Activated naive CD4-positive, alpha-beta T cell treated with anti-CD3 and anti-CD28 coated beads, Interleukin-2, amount 50 U/mL, for 72 hours (primary cell): Measurements from ENCODE around the gene RAB11FIP4. TPM values are rescaled to one million over a fixed set of nuclear protein-coding genes. Genes with fewer than 3 reads are reported as not detected.

Experiments
- ATAC-seq, 2 donors: fragments of 150-1000 bp; cut with Tn5 transposase; 2 replicates each; pipeline ENCODE4 v1.10.0; 2021; ENCODE audit warnings: mild to moderate bottlenecking in 2 of 2, moderate library complexity in 2 of 2
- DNase-seq, 2 donors: peaks; one replicate each; pipeline ENCODE4 v3.0.0; 2021 to 2022; ENCODE audit warnings: low spot score in 2 of 2
- H3K27ac Mint-ChIP-seq, 2 donors: one replicate each; pipeline ENCODE4 v1.8.0; 2022; ENCODE audit warnings: mild to moderate bottlenecking in 2 of 2, mixed read lengths in 2 of 2
- H3K36me3 Mint-ChIP-seq, 2 donors: one replicate each; pipeline ENCODE4 v1.8.0; 2022; ENCODE audit warnings: mixed read lengths in 2 of 2
- H3K9me3 Mint-ChIP-seq, 2 donors: one replicate each; pipeline ENCODE4 v1.8.0; 2022; ENCODE audit warnings: mixed read lengths in 2 of 2
- total RNA-seq, 2 donors: library from RNA; stranded (reverse); gene quantifications; one replicate each; pipeline ENCODE4 v1.2.3, GENCODE V29; 2022

RAB11FIP4 gene
- total RNA-seq, 2 donors from 2014 or later = 22.5 to 39.0 TPM

DNA sequence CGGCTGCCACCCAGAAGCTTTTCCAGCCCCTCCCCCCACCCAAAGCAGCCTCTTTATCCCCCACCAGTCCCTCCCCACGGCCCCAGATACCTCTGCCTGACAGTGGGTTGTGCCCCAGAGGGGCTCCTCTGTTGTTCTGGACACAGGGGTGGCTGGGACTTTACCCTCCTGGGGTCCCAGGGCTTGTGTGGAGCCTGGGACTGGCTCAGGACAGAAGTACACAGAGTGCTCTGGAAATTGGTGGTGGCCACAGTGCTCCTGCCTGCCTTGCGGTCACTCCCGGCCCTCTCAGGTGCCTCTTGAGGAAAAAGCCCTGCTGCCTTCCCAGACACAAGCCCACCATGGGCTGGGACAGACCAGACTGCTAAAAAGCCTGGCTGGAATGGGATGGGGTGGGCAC, 68.2 kb downstream of the RAB11FIP4 start:
- no peak for ATAC-seq
- Mint-ChIP-seq H3K9me3 (no peaks in the 10 kb centered on the region), H3K36me3 (no peaks in the 10 kb centered on the region), H3K27ac (no peak overlapping the region)
- no peak for DNase-seq

DNA sequence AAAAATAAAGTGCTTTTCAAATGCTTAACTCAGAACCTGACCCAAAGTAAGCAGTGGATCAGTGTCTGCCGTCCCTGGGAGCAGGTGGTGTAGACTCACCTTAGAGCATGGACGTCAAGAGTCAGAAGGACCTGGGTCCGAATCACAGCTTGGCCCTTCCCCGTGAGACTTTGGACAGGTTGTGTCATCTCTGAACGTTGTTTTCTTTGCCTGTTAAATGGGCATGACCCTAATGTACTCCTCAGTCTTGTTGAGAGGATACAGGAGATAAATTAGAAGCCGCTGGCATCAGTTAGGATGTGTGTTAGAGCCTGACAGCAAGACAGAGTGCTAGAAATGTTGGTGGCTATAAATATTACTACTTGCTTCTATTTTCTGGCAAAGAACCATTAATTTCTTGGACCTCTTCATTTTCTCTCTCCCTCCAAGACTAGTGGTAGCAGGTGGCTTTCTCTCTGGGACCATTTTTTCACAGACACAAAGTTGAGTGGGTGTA, 68.8 kb downstream of the RAB11FIP4 start:
- DNase-seq (no peak), ATAC-seq (no peak)
- H3K9me3 Mint-ChIP-seq = no peaks in the 10 kb centered on the region
- no peak overlapping the region for H3K27ac Mint-ChIP-seq
- no peaks in the 10 kb centered on the region for H3K36me3 Mint-ChIP-seq

DNA sequence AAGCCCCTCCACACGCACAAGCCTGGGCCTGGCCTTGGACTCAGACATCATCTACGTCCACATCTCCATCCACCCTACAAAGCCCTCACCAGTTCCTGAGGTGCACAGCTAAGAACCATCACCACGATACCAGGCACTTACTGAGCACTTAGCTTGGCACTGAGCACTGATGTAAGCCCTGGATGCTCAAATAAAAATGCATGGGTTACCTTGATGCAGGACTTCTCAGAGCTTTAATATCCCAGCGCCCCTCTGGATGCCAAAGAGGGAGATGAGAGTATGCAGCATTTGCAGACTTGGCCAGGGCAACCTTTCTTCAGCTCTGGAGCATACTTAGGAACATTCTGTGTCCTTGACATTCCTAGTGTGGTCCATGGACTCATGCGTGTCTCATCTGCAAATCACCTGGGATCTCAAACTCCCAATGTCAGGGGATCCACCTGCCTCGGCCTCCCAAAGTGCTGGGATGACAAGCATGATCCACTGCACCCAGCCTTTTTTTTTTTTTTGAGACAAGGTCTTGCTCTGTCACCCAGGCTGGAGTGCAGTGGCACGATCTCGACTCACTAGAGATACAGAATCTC, 69.8 kb downstream of the RAB11FIP4 start:
- DNase-seq = no peak
- Mint-ChIP-seq H3K36me3 (no peaks in the 10 kb centered on the region), H3K9me3 (no peaks in the 10 kb centered on the region), H3K27ac (no peak overlapping the region)
- ATAC-seq = no peak

DNA sequence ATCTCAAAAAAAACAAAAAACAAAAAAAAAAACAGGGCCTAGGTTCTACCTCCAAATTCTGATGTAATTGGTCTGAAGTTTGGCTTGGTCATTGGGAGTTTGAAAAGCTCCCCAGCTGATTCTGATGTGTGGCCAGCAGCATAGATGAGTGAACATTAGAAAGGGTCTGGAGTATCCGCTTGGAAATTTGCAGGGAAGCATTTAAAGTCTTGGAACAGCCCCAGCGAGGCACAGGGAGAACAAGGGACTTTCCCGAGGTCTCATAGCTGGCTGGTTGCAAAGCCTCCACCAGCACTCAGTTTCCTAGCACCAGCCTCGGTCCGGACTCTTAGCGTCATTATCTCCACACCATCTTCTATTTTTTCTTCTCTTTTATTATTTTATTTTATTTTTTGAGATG, 70.8 kb downstream of the RAB11FIP4 start:
- no peak overlapping the region for H3K27ac Mint-ChIP-seq
- DNase-seq (no peak), ATAC-seq (no peak)
- no peaks in the 10 kb centered on the region for H3K9me3 Mint-ChIP-seq
- H3K36me3 Mint-ChIP-seq = no peaks in the 10 kb centered on the region

DNA sequence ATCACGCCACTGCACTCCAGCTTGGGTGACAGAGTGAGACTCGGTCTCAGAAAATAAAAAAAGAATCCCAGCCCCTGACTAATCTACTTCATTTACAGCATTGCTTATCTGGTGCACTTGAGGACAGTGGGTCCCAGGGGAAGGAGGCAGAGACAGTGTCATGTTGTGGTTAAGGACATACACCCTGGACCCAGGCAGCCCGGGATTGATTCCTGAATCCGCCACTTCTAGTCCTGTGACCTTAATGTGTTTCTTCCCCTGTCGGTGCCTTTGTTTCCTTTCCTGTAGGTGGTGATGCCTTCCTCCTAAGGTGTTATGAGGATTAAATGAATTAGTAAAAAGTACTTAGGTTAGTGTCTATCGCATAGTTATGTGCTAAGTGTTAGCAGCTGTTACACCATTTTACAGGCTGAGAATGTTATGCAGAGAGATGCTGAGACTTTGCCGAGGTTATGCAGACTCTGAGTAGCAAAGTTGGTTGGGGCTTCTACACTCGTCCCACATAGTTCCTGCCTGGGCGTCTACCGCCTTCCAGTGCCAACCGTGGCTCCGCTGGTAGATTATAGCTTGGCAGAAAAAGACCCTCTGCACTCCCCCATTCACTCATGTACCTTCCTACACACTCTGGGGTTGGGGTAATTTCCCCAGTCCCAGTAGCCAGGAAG, 74.8 kb downstream of the RAB11FIP4 start:
- Mint-ChIP-seq H3K27ac (no peak overlapping the region), H3K9me3 (no peaks in the 10 kb centered on the region), H3K36me3 (no peaks in the 10 kb centered on the region)
- DNase-seq = no peak
- no peak for ATAC-seq

DNA sequence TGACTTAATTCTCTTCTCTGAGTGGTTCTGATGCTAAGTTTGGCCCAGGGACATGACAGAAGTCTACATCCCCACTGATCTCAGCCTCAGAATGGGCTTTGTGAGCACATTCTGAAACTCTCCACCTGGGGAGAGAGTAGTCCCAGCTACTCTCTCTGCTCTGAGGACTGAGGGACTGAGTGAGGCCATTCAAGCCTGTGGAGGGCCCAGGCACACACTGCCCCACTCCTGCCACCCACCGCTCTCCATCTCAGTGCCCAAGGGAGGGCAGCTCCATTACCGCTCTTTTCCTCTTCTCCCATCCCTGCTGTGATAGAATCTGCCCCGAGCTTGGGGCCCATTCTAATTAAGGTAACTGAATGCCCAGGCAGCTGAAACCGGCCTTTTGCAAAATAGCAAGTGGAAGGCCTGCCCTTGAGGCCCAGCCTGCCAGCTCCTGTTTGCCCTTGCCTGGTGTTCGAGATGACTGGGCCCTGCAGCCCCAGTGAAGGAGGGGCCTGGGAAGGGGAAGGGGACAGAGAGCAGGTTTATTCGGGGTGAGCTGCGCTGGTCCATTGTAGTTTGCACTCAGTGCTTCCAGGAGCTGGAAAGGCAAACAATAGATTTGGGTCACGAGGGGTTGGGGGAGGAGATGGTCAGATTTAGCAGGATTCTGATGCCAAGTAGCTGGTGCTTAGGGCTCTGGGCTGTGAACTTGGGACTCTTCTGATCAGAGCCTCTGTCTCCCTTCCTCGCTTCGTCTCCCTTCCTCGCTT, 76.2 kb downstream of the RAB11FIP4 start:
- ATAC-seq (no peak), DNase-seq (no peak)
- Mint-ChIP-seq H3K36me3 (no peaks in the 10 kb centered on the region), H3K9me3 (no peaks in the 10 kb centered on the region), H3K27ac (peak overlapping the region; percentile 53 to 81)

DNA sequence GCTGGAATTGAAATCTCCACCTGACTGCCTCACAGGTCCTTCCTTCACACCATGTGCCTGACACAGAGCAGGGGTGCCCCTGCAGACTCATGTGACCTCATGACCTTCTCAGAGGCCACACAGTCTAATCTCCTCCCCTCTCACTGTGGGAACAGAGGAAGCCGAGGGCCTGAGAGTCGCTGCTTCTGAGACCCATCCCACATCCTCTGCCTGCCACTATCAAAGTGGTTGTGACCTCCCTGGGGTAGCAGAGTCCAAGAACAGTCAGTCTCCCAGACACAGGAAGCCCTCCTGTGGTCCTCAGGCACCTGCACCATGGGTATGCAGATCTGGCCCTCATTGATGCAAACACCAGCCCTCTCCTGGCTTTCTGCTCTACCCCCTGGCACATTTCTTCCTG, 78.5 kb downstream of the RAB11FIP4 start:
- H3K27ac Mint-ChIP-seq = peak overlapping the region in 1 of 2 donors; percentile 9
- ATAC-seq = peak in 1 of 2 donors; percentile 18
- no peak for DNase-seq
- H3K36me3 Mint-ChIP-seq = no peaks in the 10 kb centered on the region
- no peaks in the 10 kb centered on the region for H3K9me3 Mint-ChIP-seq

DNA sequence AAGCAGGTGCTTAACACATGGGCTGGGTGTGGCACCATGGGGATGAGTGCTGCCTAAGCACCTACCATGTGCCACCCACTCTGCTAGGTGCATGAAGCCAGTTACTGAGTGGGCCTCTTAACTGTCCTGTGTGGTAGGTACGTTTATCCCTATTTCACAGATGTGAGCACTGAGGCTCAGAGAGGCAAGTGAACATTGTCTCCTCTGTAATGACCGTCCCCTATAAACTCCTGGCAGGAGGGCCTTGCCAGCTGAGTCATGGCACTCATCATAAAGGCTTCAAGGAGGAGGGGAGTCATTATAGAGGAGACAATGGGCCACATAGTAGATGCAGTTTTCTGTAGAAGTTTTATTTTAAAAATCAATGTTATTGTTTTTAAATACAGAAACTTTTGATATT, 79.1 kb downstream of the RAB11FIP4 start:
- Mint-ChIP-seq H3K27ac (no peak overlapping the region), H3K9me3 (no peaks in the 10 kb centered on the region), H3K36me3 (no peaks in the 10 kb centered on the region)
- ATAC-seq (no peak), DNase-seq (no peak)

DNA sequence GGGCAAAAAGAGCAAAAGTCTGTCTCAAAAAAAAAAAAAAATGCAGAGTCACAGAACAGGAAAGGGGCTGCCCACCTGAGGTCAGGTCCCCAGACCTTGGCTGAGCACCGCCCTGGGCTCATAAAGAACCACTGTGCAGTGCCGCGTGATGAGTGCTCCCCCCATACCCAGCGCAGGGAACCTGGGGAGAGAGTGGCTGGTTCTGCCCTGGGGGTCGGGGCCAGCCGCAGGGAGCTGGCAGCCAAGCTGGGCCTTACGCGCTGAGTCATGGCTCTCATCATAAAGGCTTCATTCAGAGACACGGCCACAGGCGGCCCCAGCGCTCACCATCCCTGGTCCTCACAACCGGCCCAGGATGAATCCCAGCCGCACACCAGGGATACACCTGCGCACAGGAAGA, 80.7 kb downstream of the RAB11FIP4 start:
- Mint-ChIP-seq H3K27ac (peak overlapping the region in 1 of 2 donors; percentile 65), H3K9me3 (no peaks in the 10 kb centered on the region), H3K36me3 (no peaks in the 10 kb centered on the region)
- DNase-seq = no peak
- no peak for ATAC-seq

DNA sequence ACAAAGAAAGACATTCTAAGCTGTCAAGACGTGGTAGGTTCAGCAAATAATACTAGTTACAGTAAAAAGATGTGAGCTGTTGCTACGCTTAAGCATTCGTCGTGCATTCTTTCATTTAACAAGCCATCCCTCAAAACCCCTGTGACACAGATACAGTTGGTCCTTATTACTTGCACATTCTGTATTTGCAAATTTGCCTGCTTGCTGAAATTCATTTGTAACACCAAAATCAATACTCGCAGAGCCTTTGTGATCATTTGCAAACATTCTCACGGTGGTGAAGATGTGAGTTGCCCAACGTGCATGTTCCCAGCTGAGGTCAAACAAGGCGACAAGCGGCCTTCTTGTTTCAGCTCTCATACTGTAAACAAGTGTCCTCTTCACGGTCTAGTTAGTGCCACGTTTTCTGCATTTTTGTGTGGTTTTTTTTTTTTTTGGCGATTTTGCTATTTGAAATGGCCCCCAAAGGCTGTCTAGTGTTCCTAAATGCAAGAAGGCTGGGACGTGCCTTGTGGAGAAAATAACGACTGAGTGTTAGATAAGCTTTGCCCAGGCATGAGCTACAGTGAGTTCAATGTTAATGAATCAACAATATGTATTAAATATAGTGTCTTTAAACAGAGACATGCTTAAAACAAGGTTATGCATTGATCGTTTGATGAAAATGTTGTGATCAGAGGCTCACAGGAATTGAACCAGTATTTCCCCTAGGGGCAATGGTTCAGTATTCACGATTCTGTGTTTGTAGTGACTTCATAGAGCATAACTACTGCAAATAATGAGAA, 84.1 kb downstream of the RAB11FIP4 start:
- Mint-ChIP-seq H3K9me3 (no peaks in the 10 kb centered on the region), H3K27ac (no peak overlapping the region), H3K36me3 (no peaks in the 10 kb centered on the region)
- DNase-seq (no peak), ATAC-seq (no peak)

DNA sequence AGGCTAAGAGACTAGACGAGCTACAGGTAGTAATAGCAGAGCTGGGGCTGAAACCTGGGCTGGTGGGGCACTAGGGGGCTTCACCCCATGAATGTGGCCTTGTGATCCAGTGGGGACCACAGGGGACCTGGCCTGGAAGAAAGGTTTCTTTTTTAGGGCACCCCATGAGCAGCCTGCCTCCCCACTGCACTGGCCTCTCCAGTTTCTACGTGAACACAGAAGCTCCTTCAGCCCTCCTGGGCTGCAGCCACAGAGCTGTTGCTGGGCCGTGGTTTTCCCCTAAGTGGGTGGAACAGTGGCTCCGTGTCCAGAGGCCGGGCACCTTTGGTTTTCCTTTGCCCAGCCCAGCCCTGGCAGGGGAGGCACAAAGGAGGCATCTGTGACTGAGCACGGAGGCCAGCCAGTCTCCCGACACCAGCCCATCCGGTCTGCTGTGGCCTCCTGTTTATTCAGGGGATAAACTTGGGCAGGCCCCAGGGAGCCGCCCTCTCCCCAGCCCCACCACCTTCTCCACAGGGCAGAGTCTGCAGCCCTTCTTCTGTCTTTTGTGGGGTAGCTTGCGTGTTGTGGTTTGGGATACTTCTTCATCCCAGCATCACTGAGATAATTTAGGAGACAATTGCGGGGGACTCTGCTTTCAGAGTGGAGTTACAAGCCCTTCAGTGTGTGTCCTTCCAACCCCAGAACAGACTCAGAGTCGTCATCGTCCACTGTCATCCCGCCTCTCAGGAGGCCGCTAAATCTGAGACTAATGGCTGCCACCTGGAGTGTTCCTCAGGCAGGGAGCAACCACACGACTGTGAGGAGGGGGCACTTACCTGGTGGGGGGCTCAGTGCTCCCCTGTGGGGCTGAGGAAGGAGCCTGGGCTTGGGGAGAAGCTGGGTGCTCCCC, 85.3 kb downstream of the RAB11FIP4 start:
- H3K27ac Mint-ChIP-seq = peak overlapping the region in 1 of 2 donors; percentile 62
- ATAC-seq (no peak), DNase-seq (no peak)
- no peaks in the 10 kb centered on the region for H3K9me3 Mint-ChIP-seq
- no peaks in the 10 kb centered on the region for H3K36me3 Mint-ChIP-seq

DNA sequence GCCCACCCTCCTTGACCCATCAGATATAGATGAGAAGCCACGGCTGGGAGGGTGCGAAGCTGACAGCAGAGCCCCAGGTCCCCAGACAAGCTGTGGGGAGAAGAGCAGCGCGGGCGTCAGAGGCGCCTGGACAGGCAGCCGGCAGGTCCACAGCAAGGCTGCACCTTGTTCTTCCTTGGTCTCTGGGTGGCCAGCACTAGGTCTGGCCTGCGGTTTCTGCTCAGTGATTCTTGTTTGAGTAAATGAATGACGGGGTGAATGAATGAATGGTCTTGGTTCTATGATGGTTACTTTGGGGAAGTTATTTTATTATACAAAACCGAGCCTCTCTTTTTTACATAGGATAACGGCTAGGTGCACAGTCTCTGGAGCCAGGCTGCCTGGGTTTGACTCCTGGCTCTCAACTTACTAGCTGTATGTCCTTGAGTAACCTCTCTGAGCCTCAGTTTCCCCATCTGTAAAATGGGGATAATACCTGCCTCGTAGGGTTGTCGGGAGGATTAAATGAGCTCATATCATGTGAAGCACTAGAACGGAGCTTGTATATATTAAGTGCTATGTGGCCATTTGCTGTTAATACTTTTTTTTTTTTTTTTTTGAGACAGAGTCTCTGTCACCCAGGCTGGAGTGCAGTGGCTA, 86.1 kb downstream of the RAB11FIP4 start:
- H3K27ac Mint-ChIP-seq = peak overlapping the region in 1 of 2 donors; percentile 62
- no peak for ATAC-seq
- no peak for DNase-seq
- no peaks in the 10 kb centered on the region for H3K36me3 Mint-ChIP-seq
- H3K9me3 Mint-ChIP-seq = no peaks in the 10 kb centered on the region

DNA sequence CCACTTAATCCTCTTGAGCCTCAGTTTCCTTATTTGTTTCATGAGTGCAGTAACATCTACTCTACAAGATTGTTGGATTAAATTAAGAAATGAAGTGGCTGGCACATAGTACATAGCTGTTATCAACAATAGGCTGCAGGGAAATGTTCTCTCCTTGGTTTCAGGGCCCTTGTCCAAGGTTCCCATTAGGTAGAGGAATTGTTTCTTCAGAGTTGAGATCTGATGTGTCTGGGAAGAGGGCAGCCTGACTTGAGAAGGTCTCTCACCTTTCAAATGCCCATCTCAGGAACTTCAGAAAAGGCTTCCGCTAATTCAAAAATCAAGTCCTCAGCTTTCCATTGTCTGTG, 87.6 kb downstream of the RAB11FIP4 start:
- ATAC-seq = no peak
- H3K9me3 Mint-ChIP-seq = no peaks in the 10 kb centered on the region

DNA sequence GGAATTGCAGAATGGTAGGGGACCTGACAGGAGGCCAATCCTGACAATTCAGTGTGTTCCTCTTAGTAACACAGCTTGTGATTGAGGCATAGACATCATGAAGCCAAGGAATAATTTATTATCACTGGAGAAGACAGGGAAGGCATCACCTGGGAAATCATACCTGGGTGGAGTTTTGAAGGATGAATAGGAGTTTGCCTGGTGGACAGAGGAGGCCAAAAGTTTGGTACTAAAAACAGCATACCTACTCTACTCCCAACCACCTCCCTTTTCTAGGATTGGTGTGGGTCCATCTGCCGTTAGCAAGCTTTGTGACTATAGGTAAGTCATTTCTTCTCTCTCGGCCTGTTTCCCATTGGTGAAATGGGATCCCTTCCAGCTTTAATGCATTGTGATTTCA, 88.0 kb downstream of the RAB11FIP4 start:
- ATAC-seq (no peak), DNase-seq (no peak)
- no peaks in the 10 kb centered on the region for H3K9me3 Mint-ChIP-seq

More for the DNA sequence above, 87.6 kb downstream of the RAB11FIP4 start:
- no peak for DNase-seq
- H3K27ac Mint-ChIP-seq = no peak overlapping the region
- H3K36me3 Mint-ChIP-seq = no peaks in the 10 kb centered on the region

DNA sequence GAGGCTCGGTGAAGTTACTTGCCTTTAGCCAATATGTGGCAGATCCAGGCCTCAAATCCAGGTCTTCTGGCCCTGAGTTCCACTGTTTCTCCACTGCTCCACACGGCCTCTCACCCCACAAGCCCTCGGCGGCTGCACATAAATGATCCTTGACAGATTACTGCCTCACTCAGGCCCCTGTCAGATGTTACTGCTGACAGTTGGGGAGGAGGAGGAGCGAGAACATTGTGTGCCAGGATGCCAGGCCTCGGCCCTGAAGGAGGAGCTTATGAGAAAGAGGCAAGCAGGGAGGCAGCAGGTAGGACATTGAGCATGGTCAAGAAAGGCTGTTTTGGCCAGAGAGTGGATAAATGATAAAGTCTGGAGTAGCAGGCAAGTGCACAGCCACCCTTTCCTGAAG, 88.6 kb downstream of the RAB11FIP4 start:
- no peak for ATAC-seq
- H3K9me3 Mint-ChIP-seq = no peaks in the 10 kb centered on the region
- DNase-seq = no peak
- no peaks in the 10 kb centered on the region for H3K36me3 Mint-ChIP-seq
- H3K27ac Mint-ChIP-seq = no peak overlapping the region

More for the DNA sequence above, 88.0 kb downstream of the RAB11FIP4 start:
- Mint-ChIP-seq H3K27ac (no peak overlapping the region), H3K36me3 (no peaks in the 10 kb centered on the region)
